Measurements from ENCODE around the gene DCHS1. TPM values are rescaled to one million over a fixed set of nuclear protein-coding genes. Genes with fewer than 3 reads are reported as not detected.
"Not testable (repeated sequence)": the region's sequence is repeated elsewhere in the genome, so short reads cannot be mapped to it uniquely, and the experiment has no call there.

The DCHS1 gene
- 1 to 10 TPM; 2.1 to 2.9 TPM for total RNA-seq

- Mint-ChIP-seq H3K36me3 (ENCODE audit: insufficient read depth in 2 of 2) (peaks cover 0 to 3% of the 10 kb centered on the region in 2 donors), H3K9me3 (no peaks in the 10 kb centered on the region), H3K27ac (peak within 1 kb of the TSS; percentile 42), H3K4me1 (ENCODE audit: low read depth) (no peaks in the 10 kb centered on the region), H3K4me3 (peak within 1 kb of the TSS; percentile 74 to 78), H3K27me3 (ENCODE audit: low read depth) (peaks cover 15% of the 10 kb centered on the region)
- DNase-seq (peak in 1 of 2 donors; percentile 19), ATAC-seq (replicated peaks in 1 of 2) (peak in 1 of 2 donors; percentile 10)
These were observed at the start of gene DCHS1 for GRCh38 chr11:6655790-6656583. Gene DCHS1, minus strand, starts transcription at chr11:6655809. Its CDS starts 14,196 bp downstream, at chr11:6641613.

- no peaks in the 10 kb centered on the region for H3K9me3 Mint-ChIP-seq
- no peak overlapping the region for H3K27ac Mint-ChIP-seq
- H3K27me3 Mint-ChIP-seq (ENCODE audit: low read depth), result no peaks in the 10 kb centered on the region
- DNase-seq (no peak), ATAC-seq (replicated peaks in 1 of 2) (no peak)
- H3K4me1 Mint-ChIP-seq (ENCODE audit: low read depth), result peaks cover 11% of the 10 kb centered on the region
- no peak overlapping the region for H3K4me3 Mint-ChIP-seq
- H3K36me3 Mint-ChIP-seq (ENCODE audit: insufficient read depth in 2 of 2), result no peaks in the 10 kb centered on the region
These were observed 47.8 kb upstream of the DCHS1 start for GRCh38 chr11:6703247-6704063.

GRCh38 chr11:6701955-6702354 lies 46.3 kb upstream of the DCHS1 start:
- H3K36me3 Mint-ChIP-seq (ENCODE audit: insufficient read depth in 2 of 2); H3K9me3 Mint-ChIP-seq; ATAC-seq (replicated peaks in 1 of 2); H3K27ac Mint-ChIP-seq; H3K4me3 Mint-ChIP-seq; H3K27me3 Mint-ChIP-seq (ENCODE audit: low read depth); DNase-seq: not testable (repeated sequence)
- peaks cover 11% of the 10 kb centered on the region for H3K4me1 Mint-ChIP-seq (ENCODE audit: low read depth)

- Mint-ChIP-seq H3K4me3 (peak overlapping the region in 1 of 2 donors; percentile 40), H3K4me1 (ENCODE audit: low read depth) (peaks cover 33% of the 10 kb centered on the region), H3K27me3 (ENCODE audit: low read depth) (no peaks in the 10 kb centered on the region), H3K9me3 (no peaks in the 10 kb centered on the region), H3K36me3 (ENCODE audit: insufficient read depth in 2 of 2) (peaks cover 0 to 2% of the 10 kb centered on the region in 2 donors), H3K27ac (peak overlapping the region; percentile 33)
- ATAC-seq (replicated peaks in 1 of 2) (peak; percentile 50 to 55), DNase-seq (no peak)
These were observed 39.8 kb upstream of the DCHS1 start for GRCh38 chr11:6695377-6695776.

GRCh38 chr11:6694229-6694535 lies 38.6 kb upstream of the DCHS1 start:
- Mint-ChIP-seq H3K36me3 (ENCODE audit: insufficient read depth in 2 of 2) (peaks cover 0 to 4% of the 10 kb centered on the region in 2 donors), H3K27me3 (ENCODE audit: low read depth) (no peaks in the 10 kb centered on the region), H3K9me3 (peaks cover 0 to 2% of the 10 kb centered on the region in 2 donors), H3K4me3 (peak overlapping the region in 1 of 2 donors; percentile 68), H3K4me1 (ENCODE audit: low read depth) (peaks cover 33% of the 10 kb centered on the region), H3K27ac (peak overlapping the region; percentile 96)
- DNase-seq (no peak), ATAC-seq (replicated peaks in 1 of 2) (no peak)

GRCh38 chr11:6693342-6694228 lies 38.0 kb upstream of the DCHS1 start:
- peak overlapping the region; percentile 96 for H3K27ac Mint-ChIP-seq
- H3K4me1 Mint-ChIP-seq (ENCODE audit: low read depth), result peaks cover 33% of the 10 kb centered on the region
- H3K9me3 Mint-ChIP-seq, result peaks cover 0 to 2% of the 10 kb centered on the region in 2 donors
- peak overlapping the region in 1 of 2 donors; percentile 68 for H3K4me3 Mint-ChIP-seq
- H3K27me3 Mint-ChIP-seq (ENCODE audit: low read depth), result no peaks in the 10 kb centered on the region
- peaks cover 0 to 4% of the 10 kb centered on the region in 2 donors for H3K36me3 Mint-ChIP-seq (ENCODE audit: insufficient read depth in 2 of 2)
- DNase-seq (peak; percentile 57 to 61), ATAC-seq (replicated peaks in 1 of 2) (peak; percentile 69 to 81)

GRCh38 chr11:6692128-6692527 lies 36.5 kb upstream of the DCHS1 start:
- Mint-ChIP-seq H3K4me3 (no peak overlapping the region), H3K27ac (no peak overlapping the region), H3K27me3 (ENCODE audit: low read depth) (no peaks in the 10 kb centered on the region), H3K9me3 (peaks cover 0 to 2% of the 10 kb centered on the region in 2 donors), H3K4me1 (ENCODE audit: low read depth) (peaks cover 44% of the 10 kb centered on the region), H3K36me3 (ENCODE audit: insufficient read depth in 2 of 2) (peaks cover 0 to 4% of the 10 kb centered on the region in 2 donors)
- ATAC-seq (replicated peaks in 1 of 2) (no peak), DNase-seq (no peak)

- not testable (repeated sequence) for H3K4me3 Mint-ChIP-seq; H3K9me3 Mint-ChIP-seq; H3K27me3 Mint-ChIP-seq (ENCODE audit: low read depth); H3K27ac Mint-ChIP-seq; ATAC-seq (replicated peaks in 1 of 2); DNase-seq; H3K36me3 Mint-ChIP-seq (ENCODE audit: insufficient read depth in 2 of 2)
- H3K4me1 Mint-ChIP-seq (ENCODE audit: low read depth), result peaks cover 35% of the 10 kb centered on the region
These were observed 35.0 kb upstream of the DCHS1 start for GRCh38 chr11:6690431-6691132.

GRCh38 chr11:6687876-6688275 lies 32.3 kb upstream of the DCHS1 start:
- ATAC-seq (replicated peaks in 1 of 2) (no peak), DNase-seq (no peak)
- H3K4me3 Mint-ChIP-seq, result no peak overlapping the region
- no peaks in the 10 kb centered on the region for H3K27me3 Mint-ChIP-seq (ENCODE audit: low read depth)
- H3K9me3 Mint-ChIP-seq, result peaks cover 0 to 2% of the 10 kb centered on the region in 2 donors
- no peak overlapping the region for H3K27ac Mint-ChIP-seq
- H3K36me3 Mint-ChIP-seq (ENCODE audit: insufficient read depth in 2 of 2), result peaks cover 3 to 6% of the 10 kb centered on the region in 2 donors
- H3K4me1 Mint-ChIP-seq (ENCODE audit: low read depth), result peaks cover 29% of the 10 kb centered on the region

GRCh38 chr11:6686006-6686405 lies 30.4 kb upstream of the DCHS1 start:
- DNase-seq, result no peak
- peak overlapping the region; percentile 76 for H3K27ac Mint-ChIP-seq
- peaks cover 0 to 2% of the 10 kb centered on the region in 2 donors for H3K9me3 Mint-ChIP-seq
- H3K4me3 Mint-ChIP-seq, result no peak overlapping the region
- H3K27me3 Mint-ChIP-seq (ENCODE audit: low read depth), result no peaks in the 10 kb centered on the region
- no peak for ATAC-seq (replicated peaks in 1 of 2)
- peaks cover 40% of the 10 kb centered on the region for H3K4me1 Mint-ChIP-seq (ENCODE audit: low read depth)
- peaks cover 5 to 10% of the 10 kb centered on the region in 2 donors for H3K36me3 Mint-ChIP-seq (ENCODE audit: insufficient read depth in 2 of 2)

- not testable (repeated sequence) for H3K9me3 Mint-ChIP-seq; ATAC-seq (replicated peaks in 1 of 2); H3K27me3 Mint-ChIP-seq (ENCODE audit: low read depth); DNase-seq; H3K36me3 Mint-ChIP-seq (ENCODE audit: insufficient read depth in 2 of 2)
- H3K27ac Mint-ChIP-seq, result peak overlapping the region; percentile 99
- peaks cover 42% of the 10 kb centered on the region for H3K4me1 Mint-ChIP-seq (ENCODE audit: low read depth)
- peak overlapping the region; percentile 94 to 97 for H3K4me3 Mint-ChIP-seq
These were observed 28.5 kb upstream of the DCHS1 start for GRCh38 chr11:6684068-6684467.
